RWPE1 (cell line): Measurements from ENCODE around the gene PRRT1.
"Not testable (repeated sequence)": the region's sequence is repeated elsewhere in the genome, so short reads cannot be mapped to it uniquely, and the experiment has no call there.

Experiments used
- CTCF ChIA-PET: fragments of 350-600 bp; sonication (Branson Sonifier 250); formaldehyde crosslinking; extraction: SDS; loops from one replicate; lab custom pipeline; 2021; lab: Yijun Ruan, JAX
- POLR2A ChIA-PET: fragments of 400-600 bp; formaldehyde crosslinking; extraction: SDS; loops from one replicate; lab custom pipeline; 2020; ENCODE audit warnings: antibody characterized with exemption; ENCODE audit not compliant: low non-redundant PET; lab: Yijun Ruan, JAX
- DNase-seq: peaks from one replicate; pipeline ENCODE4 v3.0.0; 2012; ENCODE audit warnings: low spot score
- H3K27ac ChIP-seq: fragments of 450-650 bp; 2 replicates; pipeline ENCODE4 v1.5.1; 2017
- CTCF ChIP-seq: fragments of 450-650 bp; conservative IDR thresholded peaks from 2 replicates; pipeline ENCODE4 v1.5.1; 2017; ENCODE audit warnings: low read depth, mild to moderate bottlenecking

PRRT1 gene

DNA sequence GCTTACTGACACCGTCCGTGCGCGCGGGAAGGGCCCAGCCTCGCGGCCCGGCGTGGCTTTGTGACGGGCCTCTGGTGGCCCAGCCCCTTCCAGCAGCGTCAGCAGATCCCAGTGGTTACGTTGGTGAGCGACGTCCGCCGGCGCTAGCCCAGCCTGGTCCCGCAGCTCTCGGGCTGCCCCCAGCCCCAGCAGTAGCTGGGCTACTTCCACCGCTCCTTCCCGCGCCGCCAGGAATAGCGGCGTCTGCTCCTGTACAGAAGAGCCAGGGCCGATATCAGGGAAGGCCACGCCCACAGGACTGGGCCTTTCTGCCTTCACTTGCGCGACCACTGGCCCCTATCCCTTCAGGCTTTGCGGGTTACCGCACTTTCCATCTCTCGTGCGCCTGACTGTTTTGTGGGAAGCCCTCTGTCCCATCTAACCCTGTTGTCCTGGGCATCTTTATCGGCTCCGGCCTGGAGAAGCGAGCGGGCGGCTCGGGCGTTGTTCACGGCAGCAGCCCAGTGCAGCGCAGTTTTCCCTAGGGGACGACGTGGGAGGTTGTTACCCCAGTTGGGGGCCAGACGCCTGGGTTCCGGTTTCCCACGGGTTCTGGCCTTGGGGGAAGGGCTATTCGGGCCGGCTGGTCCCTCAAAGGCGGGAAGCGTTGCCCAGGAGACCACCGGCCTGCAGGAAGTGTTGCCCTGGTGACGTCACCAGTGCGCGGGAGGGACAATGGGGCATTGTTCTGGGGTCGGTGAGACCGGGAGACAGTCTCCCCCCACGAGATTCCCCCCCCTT lies 44.4 kb upstream of the PRRT1 start:
- peak; percentile 44 for DNase-seq
- POLR2A ChIA-PET = interaction anchor here (0.6 to 0.8 kb wide), 3 partner anchors 19 to 698 kb away, joined by 3 read pairs; no protein-coding TSS in a partner anchor
- H3K27ac ChIP-seq = peak overlapping the region; percentile 95
- TF ChIP-seq CTCF = no peak
- CTCF ChIA-PET = interaction anchor here (0.6 to 1.1 kb wide), 7 partner anchors 14 to 780 kb away, joined by 3 to 5 read pairs (median 3); no protein-coding TSS in a partner anchor

- ChIA-PET CTCF (interaction anchor here (0.6 to 1.1 kb wide), 7 partner anchors 14 to 781 kb away, joined by 3 to 5 read pairs (median 3); no protein-coding TSS in a partner anchor), POLR2A (interaction anchor here (0.6 to 0.8 kb wide), 3 partner anchors 18 to 699 kb away, joined by 3 read pairs; no protein-coding TSS in a partner anchor)
- H3K27ac ChIP-seq = peak overlapping the region; percentile 95
- DNase-seq = peak; percentile 97
- no peak; the same call in 1 of the 2 replicates for TF ChIP-seq CTCF
Measured at GRCh38 chr6:32195652-32195901, 43.8 kb upstream of the PRRT1 start.

DNA sequence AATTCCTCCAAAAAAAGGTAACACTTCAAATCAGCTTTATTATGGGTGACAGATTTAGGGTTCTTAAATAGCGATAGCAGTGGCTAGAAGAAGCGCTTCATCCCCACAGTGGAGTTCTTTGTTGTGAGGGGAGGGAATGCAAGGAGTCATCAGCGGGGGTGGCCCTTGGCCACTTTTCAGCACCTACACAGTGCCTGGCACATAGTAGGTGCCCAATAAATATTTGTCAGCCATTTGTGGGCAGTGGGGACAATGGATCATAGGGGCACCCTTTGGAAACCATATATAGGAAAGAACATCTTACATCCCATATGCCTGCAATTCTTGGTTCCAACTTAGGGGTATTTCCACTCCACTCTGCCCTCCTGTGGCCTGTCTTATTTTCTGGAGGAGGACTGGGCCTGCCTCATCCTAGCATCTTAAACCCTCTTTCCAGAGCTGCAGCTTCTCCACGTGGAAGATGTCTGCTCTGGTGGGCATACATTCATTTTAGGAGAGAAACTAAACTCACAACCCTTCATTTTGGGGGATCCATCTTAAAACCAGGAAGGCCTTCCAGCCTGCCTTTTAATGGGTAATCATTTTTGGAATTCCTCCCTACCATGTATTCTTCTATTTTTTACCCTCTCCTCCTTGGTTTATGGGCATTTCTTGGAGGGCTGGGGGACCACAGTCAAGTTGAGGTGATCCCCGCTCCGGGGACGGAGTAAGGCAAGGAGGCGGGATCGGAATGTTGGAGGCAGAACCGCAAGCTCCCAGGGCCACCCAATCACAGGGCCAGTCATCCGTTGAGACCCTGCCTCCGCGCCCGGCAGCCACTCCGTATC lies 43.3 kb upstream of the PRRT1 start:
- TF ChIP-seq CTCF = peak; percentile 35
- POLR2A ChIA-PET = interaction anchor here (0.6 to 0.8 kb wide), 3 partner anchors 18 to 699 kb away, joined by 3 read pairs; no protein-coding TSS in a partner anchor
- DNase-seq = peak; percentile 38
- CTCF ChIA-PET = interaction anchor here (0.6 to 1.1 kb wide), 6 partner anchors 13 to 147 kb away, joined by 3 to 5 read pairs (median 3); no protein-coding TSS in a partner anchor
- peak overlapping the region; percentile 95 for H3K27ac ChIP-seq

GRCh38 chr6:32194388-32194787 lies 42.6 kb upstream of the PRRT1 start:
- peak overlapping the region; percentile 95 for H3K27ac ChIP-seq
- DNase-seq = no peak
- ChIA-PET POLR2A (no interaction called here), CTCF (interaction anchor here (0.6 kb wide), 1 partner anchor 72 kb away, joined by 3 read pairs; no protein-coding TSS in a partner anchor)
- TF ChIP-seq CTCF = no peak

GRCh38 chr6:32193096-32193495 lies 41.4 kb upstream of the PRRT1 start:
- CTCF ChIA-PET = interaction anchor here (0.6 kb wide), 1 partner anchor 1075 kb away, joined by 5 read pairs; no protein-coding TSS in a partner anchor
- peak overlapping the region; percentile 88 for H3K27ac ChIP-seq
- DNase-seq, POLR2A ChIA-PET: not testable (repeated sequence)

DNA sequence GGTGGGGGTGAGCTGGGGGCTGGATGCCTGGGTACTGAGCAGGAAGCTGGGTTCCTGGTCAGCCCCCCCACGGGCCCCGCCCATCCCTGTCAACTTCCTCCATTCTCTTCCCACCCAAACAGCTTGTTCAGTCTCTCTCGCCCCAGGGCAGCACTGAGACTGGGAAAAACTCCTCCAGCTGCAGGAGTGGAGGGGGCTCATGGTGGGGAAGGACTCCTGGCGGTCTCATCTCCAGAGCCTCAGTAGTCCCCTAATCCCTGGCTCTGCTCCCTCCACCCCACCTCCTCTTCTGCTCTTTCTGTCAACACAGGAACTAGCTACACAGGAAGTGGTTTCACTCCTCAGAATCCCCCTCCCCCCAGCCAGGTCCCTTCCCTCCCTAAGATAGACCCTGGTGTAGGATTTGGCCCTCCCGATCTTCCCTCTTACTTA lies 40.9 kb upstream of the PRRT1 start, which contains the start of gene GPSM3:
Gene GPSM3, minus strand, starts transcription at position 36 of the 432 bp plus-strand sequence. CDS start 130 bp downstream, outside the sequence.
- H3K27ac ChIP-seq = peak within 1 kb of the TSS; percentile 88
- no peak for TF ChIP-seq CTCF
- POLR2A ChIA-PET = no interaction called here
- no peak for DNase-seq
- CTCF ChIA-PET = interaction anchor here (0.6 kb wide), 1 partner anchor 1074 kb away, joined by 5 read pairs; no protein-coding TSS in a partner anchor
